Kidney epithelial cell (primary cell): ENCODE data around the gene SEPTIN14. TPM values are rescaled to one million over a fixed set of nuclear protein-coding genes. Genes with fewer than 3 reads are reported as not detected.
"Not testable (repeated sequence)": the region's sequence is repeated elsewhere in the genome, so short reads cannot be mapped to it uniquely, and the experiment has no call there.

ENCODE experiments used
- DNase-seq: peaks from one replicate; pipeline ENCODE4 v3.0.0-alpha.2; 2010; ENCODE audit warnings: low read depth
- H3K27me3 ChIP-seq: 2 replicates; pipeline ENCODE4 v1.6.0; 2011; ENCODE audit warnings: low read length; ENCODE audit not compliant: control insufficient read depth, insufficient read depth
- H3K36me3 ChIP-seq: 2 replicates; pipeline ENCODE4 v1.5.1; 2011; ENCODE audit warnings: low read length; ENCODE audit not compliant: control insufficient read depth, insufficient read depth
- H3K4me3 ChIP-seq: 2 replicates; pipeline ENCODE4 v1.5.1; 2011; ENCODE audit warnings: low read depth, mild to moderate bottlenecking, control low read depth, low read length
- CTCF ChIP-seq: IDR thresholded peaks from 2 replicates; pipeline ENCODE4 v1.5.1; 2011; ENCODE audit warnings: mild to moderate bottlenecking, moderate library complexity, low read length, control low read depth, inconsistent platforms; ENCODE audit not compliant: insufficient read depth, poor library complexity, severe bottlenecking
- total RNA-seq: library from RNA; depleted of rRNA; stranded (reverse); fragments of >200 nt; gene quantifications from 2 replicates; pipeline ENCODE4 v1.2.3, GENCODE V29; 2015

SEPTIN14 gene
- total RNA-seq, 1 donor from 2014 or later: not detected

- no peak for TF ChIP-seq CTCF
- no peak for DNase-seq
- Histone ChIP-seq H3K27me3 (no peaks in the 10 kb centered on the region), H3K36me3 (no peaks in the 10 kb centered on the region), H3K4me3 (no peak overlapping the region)
Observed at GRCh38 chr7:55787796-55788195, 74.8 kb downstream of the SEPTIN14 start.

GRCh38 chr7:55786901-55787300 is 75.7 kb downstream of the SEPTIN14 start:
- Histone ChIP-seq H3K4me3 (no peak overlapping the region), H3K36me3 (no peaks in the 10 kb centered on the region), H3K27me3 (no peaks in the 10 kb centered on the region)
- TF ChIP-seq CTCF: no peak
- no peak for DNase-seq

GRCh38 chr7:55785444-55785843 is 77.1 kb downstream of the SEPTIN14 start:
- DNase-seq, H3K27me3 ChIP-seq, H3K36me3 ChIP-seq, H3K4me3 ChIP-seq: not testable (repeated sequence)

GRCh38 chr7:55784151-55784550 is 78.4 kb downstream of the SEPTIN14 start:
- no peak for DNase-seq
- no peaks in the 10 kb centered on the region for H3K27me3 ChIP-seq
- H3K36me3 ChIP-seq: no peaks in the 10 kb centered on the region
- no peak overlapping the region for H3K4me3 ChIP-seq
- no peak for TF ChIP-seq CTCF

- no peaks in the 10 kb centered on the region for H3K27me3 ChIP-seq
- no peak overlapping the region for H3K4me3 ChIP-seq
- no peaks in the 10 kb centered on the region for H3K36me3 ChIP-seq
- no peak for TF ChIP-seq CTCF
- no peak for DNase-seq
Observed at GRCh38 chr7:55778631-55779030, 83.9 kb downstream of the SEPTIN14 start.

GRCh38 chr7:55776196-55776595 is 86.4 kb downstream of the SEPTIN14 start:
- Histone ChIP-seq H3K27me3 (no peaks in the 10 kb centered on the region), H3K36me3 (peaks cover 1% of the 10 kb centered on the region), H3K4me3 (no peak overlapping the region)
- no peak for DNase-seq
- no peak for TF ChIP-seq CTCF
